KBM-7 (cell line): ENCODE results near the gene PSAT1.
"Not testable (repeated sequence)": the region's sequence is repeated elsewhere in the genome, so short reads cannot be mapped to it uniquely, and the experiment has no call there.

ENCODE experiments used
- DNase-seq: peaks from one replicate; pipeline ENCODE4 v3.0.0-alpha.2; 2015
- in situ Hi-C: fragments of 300-500 bp; cut with MboI; formaldehyde crosslinking; loops from 2 replicates; pipeline ENCODE4 v1.14.3; 2020; ENCODE audit warnings: low sequenced_read_pairs, low pct_unique_long_range_greater_than_20kb, mixed read lengths

The PSAT1 gene

GRCh38 chr9:78296893-78297671, at the start of gene PSAT1:
TSS of gene PSAT1 (plus strand) at chr9:78297125. CDS start at chr9:78297211, 86 bp downstream.
- in situ Hi-C loops: no loop called here
- DNase-seq: peak; percentile 97

- in situ Hi-C loops: no loop called here
- DNase-seq: peak; percentile 15
Measured at GRCh38 chr9:78248635-78249034, 48.3 kb upstream of the PSAT1 start.

GRCh38 chr9:78249542-78249941, 47.4 kb upstream of the PSAT1 start:
- no peak for DNase-seq
- in situ Hi-C loops: no loop called here

GRCh38 chr9:78252616-78253015, 44.3 kb upstream of the PSAT1 start:
- no peak for DNase-seq
- in situ Hi-C loops: no loop called here

- in situ Hi-C loops: no loop called here
- no peak for DNase-seq
Measured at GRCh38 chr9:78253285-78253684, 43.6 kb upstream of the PSAT1 start.

- in situ Hi-C loops: no loop called here
- DNase-seq: peak; percentile 50
Measured at GRCh38 chr9:78261403-78262001, 35.4 kb upstream of the PSAT1 start.

GRCh38 chr9:78262655-78263054, 34.3 kb upstream of the PSAT1 start:
- no peak for DNase-seq
- in situ Hi-C loops: no loop called here

GRCh38 chr9:78267889-78268288, 29.0 kb upstream of the PSAT1 start:
- DNase-seq: no peak
- in situ Hi-C loops: no loop called here

- in situ Hi-C loops: no loop called here
- no peak for DNase-seq
Measured at GRCh38 chr9:78269784-78270183, 27.1 kb upstream of the PSAT1 start.

GRCh38 chr9:78272307-78272706, 24.6 kb upstream of the PSAT1 start:
- in situ Hi-C loops: no loop called here
- DNase-seq: no peak

- in situ Hi-C loops: no loop called here
- DNase-seq: no peak
Measured at GRCh38 chr9:78273761-78274160, 23.2 kb upstream of the PSAT1 start.

GRCh38 chr9:78278177-78278777, 18.6 kb upstream of the PSAT1 start:
- DNase-seq: no peak
- in situ Hi-C loops: no loop called here

GRCh38 chr9:78278801-78279200, 18.1 kb upstream of the PSAT1 start:
- DNase-seq: no peak
- in situ Hi-C loops: no loop called here

GRCh38 chr9:78280982-78281668, 15.8 kb upstream of the PSAT1 start:
- DNase-seq: no peak
- in situ Hi-C loops: no loop called here

GRCh38 chr9:78284181-78284580, 12.7 kb upstream of the PSAT1 start:
- in situ Hi-C loops, DNase-seq: not testable (repeated sequence)

- in situ Hi-C loops: no loop called here
Measured at GRCh38 chr9:78286125-78286524, 10.8 kb upstream of the PSAT1 start.

GRCh38 chr9:78286946-78287388, 10.0 kb upstream of the PSAT1 start:
- in situ Hi-C loops: no loop called here
- DNase-seq: no peak

More at GRCh38 chr9:78286125-78286524, 10.8 kb upstream of the PSAT1 start:
- DNase-seq: no peak

GRCh38 chr9:78288214-78288892, 8.6 kb upstream of the PSAT1 start:
- in situ Hi-C loops: no loop called here
- DNase-seq: no peak

- no peak for DNase-seq
- in situ Hi-C loops: no loop called here
Measured at GRCh38 chr9:78289474-78289873, 7.5 kb upstream of the PSAT1 start.
